ENCODE measurements around the gene PCMTD2.

Gene PCMTD2

GRCh38 chr20:64216036-64216435 lies 39.5 kb upstream of the PCMTD2 start:
- H3K9me3 ChIP-seq (ENCODE audit: control insufficient read depth in 1 of 2, low read length in 2 of 2) = no peaks in the 10 kb centered on the region
- no peak overlapping the region for H3K27ac ChIP-seq (ENCODE audit: low read depth, low read length)
- H3K4me1 ChIP-seq (ENCODE audit: control insufficient read depth in 1 of 2, insufficient read depth in 2 of 2, low read length in 2 of 2) = peaks cover 2% of the 10 kb centered on the region in 2 donors
- H3K27me3 ChIP-seq (ENCODE audit: control insufficient read depth in 1 of 2, insufficient read depth in 2 of 2, low read length in 2 of 2) = no peaks in the 10 kb centered on the region
- H3K36me3 ChIP-seq (ENCODE audit: control insufficient read depth in 1 of 2, insufficient read depth in 2 of 2, low read length in 2 of 2) = no peaks in the 10 kb centered on the region
- no peak overlapping the region for H3K4me3 ChIP-seq (ENCODE audit: low read depth in 1 of 2, low read length in 2 of 2)
- H3K9ac ChIP-seq (ENCODE audit: low read depth in 1 of 2, low read length in 2 of 2) = no peak overlapping the region

GRCh38 chr20:64216910-64217309 lies 38.6 kb upstream of the PCMTD2 start:
- no peak overlapping the region for H3K4me3 ChIP-seq (ENCODE audit: low read depth in 1 of 2, low read length in 2 of 2)
- H3K27ac ChIP-seq (ENCODE audit: low read depth, low read length) = no peak overlapping the region
- peaks cover 2 to 4% of the 10 kb centered on the region in 2 donors for H3K4me1 ChIP-seq (ENCODE audit: control insufficient read depth in 1 of 2, insufficient read depth in 2 of 2, low read length in 2 of 2)
- no peaks in the 10 kb centered on the region for H3K36me3 ChIP-seq (ENCODE audit: control insufficient read depth in 1 of 2, insufficient read depth in 2 of 2, low read length in 2 of 2)
- H3K9me3 ChIP-seq (ENCODE audit: control insufficient read depth in 1 of 2, low read length in 2 of 2) = no peaks in the 10 kb centered on the region
- no peaks in the 10 kb centered on the region for H3K27me3 ChIP-seq (ENCODE audit: control insufficient read depth in 1 of 2, insufficient read depth in 2 of 2, low read length in 2 of 2)
- H3K9ac ChIP-seq (ENCODE audit: low read depth in 1 of 2, low read length in 2 of 2) = no peak overlapping the region

DNA sequence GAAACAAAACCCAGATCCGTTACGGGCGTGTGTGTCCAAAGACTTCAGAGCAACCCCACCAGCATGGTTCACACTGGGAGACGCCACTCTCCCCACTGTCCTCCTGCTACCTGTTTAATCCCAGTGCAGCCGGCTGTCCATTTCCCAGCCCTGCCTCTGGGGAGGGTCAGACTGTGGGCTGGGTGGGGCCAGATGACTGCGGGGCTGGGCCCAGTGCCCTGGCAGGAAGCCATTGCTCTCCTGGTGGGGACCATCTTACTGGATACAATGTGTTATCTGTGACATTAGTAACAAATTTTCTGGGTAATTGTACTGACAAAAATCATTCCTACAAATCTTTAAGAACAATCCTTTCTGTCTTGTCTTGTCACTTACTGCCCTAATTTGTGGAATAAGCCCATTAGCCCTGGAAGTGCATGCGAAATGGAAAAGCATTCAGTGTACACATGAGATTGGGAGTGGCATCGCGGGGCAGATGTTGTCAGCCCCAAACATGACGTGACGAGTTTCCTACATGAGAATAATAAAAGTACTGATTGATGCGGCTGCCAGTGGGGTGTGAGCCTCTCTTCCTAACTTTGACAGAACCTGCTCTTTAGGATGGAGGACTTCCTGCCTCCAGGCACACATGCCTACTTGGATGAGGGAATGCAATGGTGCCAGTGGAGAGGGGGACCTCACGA lies 37.9 kb upstream of the PCMTD2 start:
- H3K4me3 ChIP-seq (ENCODE audit: low read depth in 1 of 2, low read length in 2 of 2) = no peak overlapping the region
- no peaks in the 10 kb centered on the region for H3K36me3 ChIP-seq (ENCODE audit: control insufficient read depth in 1 of 2, insufficient read depth in 2 of 2, low read length in 2 of 2)
- H3K9me3 ChIP-seq (ENCODE audit: control insufficient read depth in 1 of 2, low read length in 2 of 2) = no peaks in the 10 kb centered on the region
- no peak overlapping the region for H3K27ac ChIP-seq (ENCODE audit: low read depth, low read length)
- no peaks in the 10 kb centered on the region for H3K27me3 ChIP-seq (ENCODE audit: control insufficient read depth in 1 of 2, insufficient read depth in 2 of 2, low read length in 2 of 2)
- peaks cover 2 to 4% of the 10 kb centered on the region in 2 donors for H3K4me1 ChIP-seq (ENCODE audit: control insufficient read depth in 1 of 2, insufficient read depth in 2 of 2, low read length in 2 of 2)
- no peak overlapping the region for H3K9ac ChIP-seq (ENCODE audit: low read depth in 1 of 2, low read length in 2 of 2)

- H3K9ac ChIP-seq (ENCODE audit: low read depth in 1 of 2, low read length in 2 of 2) = no peak overlapping the region
- H3K36me3 ChIP-seq (ENCODE audit: control insufficient read depth in 1 of 2, insufficient read depth in 2 of 2, low read length in 2 of 2) = no peaks in the 10 kb centered on the region
- no peak overlapping the region for H3K4me3 ChIP-seq (ENCODE audit: low read depth in 1 of 2, low read length in 2 of 2)
- H3K27me3 ChIP-seq (ENCODE audit: control insufficient read depth in 1 of 2, insufficient read depth in 2 of 2, low read length in 2 of 2) = no peaks in the 10 kb centered on the region
- peaks cover 2 to 14% of the 10 kb centered on the region in 2 donors for H3K4me1 ChIP-seq (ENCODE audit: control insufficient read depth in 1 of 2, insufficient read depth in 2 of 2, low read length in 2 of 2)
- no peaks in the 10 kb centered on the region for H3K9me3 ChIP-seq (ENCODE audit: control insufficient read depth in 1 of 2, low read length in 2 of 2)
- H3K27ac ChIP-seq (ENCODE audit: low read depth, low read length) = no peak overlapping the region
Observed at GRCh38 chr20:64219202-64219601, 36.3 kb upstream of the PCMTD2 start.

DNA sequence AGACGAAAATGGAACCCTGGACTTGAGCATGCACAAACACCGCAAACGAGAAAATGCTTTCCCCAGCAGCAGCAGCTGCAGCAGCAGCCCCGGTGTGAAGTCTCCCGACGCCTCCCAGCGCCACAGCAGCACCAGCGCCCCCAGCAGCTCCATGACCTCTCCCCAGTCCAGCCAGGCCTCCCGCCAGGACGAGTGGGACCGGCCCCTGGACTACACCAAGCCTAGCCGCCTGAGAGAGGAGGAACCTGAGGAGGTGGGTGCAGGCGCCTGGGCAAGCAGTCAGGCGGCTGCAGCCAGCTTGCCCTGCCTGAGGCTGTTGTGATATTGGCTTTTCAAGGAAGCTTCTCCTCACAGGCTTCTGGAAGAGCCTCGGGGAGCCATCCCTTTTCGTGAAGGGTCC lies 35.8 kb upstream of the PCMTD2 start:
- Histone ChIP-seq H3K36me3 (ENCODE audit: control insufficient read depth in 1 of 2, insufficient read depth in 2 of 2, low read length in 2 of 2) (no peaks in the 10 kb centered on the region), H3K9me3 (ENCODE audit: control insufficient read depth in 1 of 2, low read length in 2 of 2) (no peaks in the 10 kb centered on the region), H3K9ac (ENCODE audit: low read depth in 1 of 2, low read length in 2 of 2) (no peak overlapping the region), H3K27me3 (ENCODE audit: control insufficient read depth in 1 of 2, insufficient read depth in 2 of 2, low read length in 2 of 2) (no peaks in the 10 kb centered on the region), H3K27ac (ENCODE audit: low read depth, low read length) (no peak overlapping the region), H3K4me3 (ENCODE audit: low read depth in 1 of 2, low read length in 2 of 2) (no peak overlapping the region), H3K4me1 (ENCODE audit: control insufficient read depth in 1 of 2, insufficient read depth in 2 of 2, low read length in 2 of 2) (peaks cover 2 to 18% of the 10 kb centered on the region in 2 donors)

GRCh38 chr20:64220420-64220819 lies 35.1 kb upstream of the PCMTD2 start:
- Histone ChIP-seq H3K4me3 (ENCODE audit: low read depth in 1 of 2, low read length in 2 of 2) (no peak overlapping the region), H3K4me1 (ENCODE audit: control insufficient read depth in 1 of 2, insufficient read depth in 2 of 2, low read length in 2 of 2) (peaks cover 2 to 20% of the 10 kb centered on the region in 2 donors), H3K27me3 (ENCODE audit: control insufficient read depth in 1 of 2, insufficient read depth in 2 of 2, low read length in 2 of 2) (no peaks in the 10 kb centered on the region), H3K9me3 (ENCODE audit: control insufficient read depth in 1 of 2, low read length in 2 of 2) (no peaks in the 10 kb centered on the region), H3K9ac (ENCODE audit: low read depth in 1 of 2, low read length in 2 of 2) (no peak overlapping the region), H3K36me3 (ENCODE audit: control insufficient read depth in 1 of 2, insufficient read depth in 2 of 2, low read length in 2 of 2) (no peaks in the 10 kb centered on the region), H3K27ac (ENCODE audit: low read depth, low read length) (no peak overlapping the region)

DNA sequence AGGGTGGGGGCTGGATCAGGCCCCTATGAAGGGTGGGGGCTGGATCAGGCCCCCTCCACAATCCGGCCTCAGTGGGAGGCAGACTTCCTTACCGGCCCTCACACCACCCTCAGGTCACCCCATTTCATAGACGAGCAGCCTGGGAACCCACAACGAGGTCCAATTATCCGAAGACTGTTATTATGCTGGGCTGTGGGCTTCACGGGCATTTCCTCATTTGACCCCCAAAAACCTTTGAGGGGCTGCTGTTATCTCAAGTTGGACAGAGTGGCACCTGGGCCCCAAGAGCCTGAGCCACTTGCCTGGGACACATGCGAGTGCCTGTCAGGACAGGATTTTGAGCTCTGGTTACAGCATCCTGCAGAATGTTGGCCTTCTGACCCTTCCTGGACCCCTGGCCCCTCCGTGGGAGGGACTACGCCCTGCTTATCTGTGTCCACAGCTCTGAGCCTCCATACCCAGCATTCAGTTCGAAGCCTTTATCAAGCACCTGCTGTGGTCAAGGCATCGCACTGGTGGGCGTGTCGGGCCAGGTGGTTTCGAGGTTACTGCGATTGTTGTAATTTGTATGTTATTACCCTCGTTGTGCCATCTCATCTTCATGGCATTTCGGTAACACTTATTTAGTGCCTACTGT lies 34.5 kb upstream of the PCMTD2 start:
- Histone ChIP-seq H3K27me3 (ENCODE audit: control insufficient read depth in 1 of 2, insufficient read depth in 2 of 2, low read length in 2 of 2) (no peaks in the 10 kb centered on the region), H3K9me3 (ENCODE audit: control insufficient read depth in 1 of 2, low read length in 2 of 2) (no peaks in the 10 kb centered on the region), H3K4me3 (ENCODE audit: low read depth in 1 of 2, low read length in 2 of 2) (no peak overlapping the region), H3K27ac (ENCODE audit: low read depth, low read length) (no peak overlapping the region), H3K9ac (ENCODE audit: low read depth in 1 of 2, low read length in 2 of 2) (no peak overlapping the region), H3K4me1 (ENCODE audit: control insufficient read depth in 1 of 2, insufficient read depth in 2 of 2, low read length in 2 of 2) (peaks cover 2 to 20% of the 10 kb centered on the region in 2 donors), H3K36me3 (ENCODE audit: control insufficient read depth in 1 of 2, insufficient read depth in 2 of 2, low read length in 2 of 2) (no peaks in the 10 kb centered on the region)

- H3K4me1 ChIP-seq (ENCODE audit: control insufficient read depth in 1 of 2, insufficient read depth in 2 of 2, low read length in 2 of 2) = peaks cover 2 to 20% of the 10 kb centered on the region in 2 donors
- H3K9ac ChIP-seq (ENCODE audit: low read depth in 1 of 2, low read length in 2 of 2) = no peak overlapping the region
- H3K27me3 ChIP-seq (ENCODE audit: control insufficient read depth in 1 of 2, insufficient read depth in 2 of 2, low read length in 2 of 2) = no peaks in the 10 kb centered on the region
- no peaks in the 10 kb centered on the region for H3K36me3 ChIP-seq (ENCODE audit: control insufficient read depth in 1 of 2, insufficient read depth in 2 of 2, low read length in 2 of 2)
- H3K4me3 ChIP-seq (ENCODE audit: low read depth in 1 of 2, low read length in 2 of 2) = no peak overlapping the region
- no peak overlapping the region for H3K27ac ChIP-seq (ENCODE audit: low read depth, low read length)
- no peaks in the 10 kb centered on the region for H3K9me3 ChIP-seq (ENCODE audit: control insufficient read depth in 1 of 2, low read length in 2 of 2)
Observed at GRCh38 chr20:64222291-64222735, 33.2 kb upstream of the PCMTD2 start.

- H3K9me3 ChIP-seq (ENCODE audit: control insufficient read depth in 1 of 2, low read length in 2 of 2) = no peaks in the 10 kb centered on the region
- H3K27ac ChIP-seq (ENCODE audit: low read depth, low read length) = no peak overlapping the region
- peaks cover 2 to 20% of the 10 kb centered on the region in 2 donors for H3K4me1 ChIP-seq (ENCODE audit: control insufficient read depth in 1 of 2, insufficient read depth in 2 of 2, low read length in 2 of 2)
- no peak overlapping the region for H3K9ac ChIP-seq (ENCODE audit: low read depth in 1 of 2, low read length in 2 of 2)
- H3K27me3 ChIP-seq (ENCODE audit: control insufficient read depth in 1 of 2, insufficient read depth in 2 of 2, low read length in 2 of 2) = no peaks in the 10 kb centered on the region
- no peak overlapping the region for H3K4me3 ChIP-seq (ENCODE audit: low read depth in 1 of 2, low read length in 2 of 2)
- no peaks in the 10 kb centered on the region for H3K36me3 ChIP-seq (ENCODE audit: control insufficient read depth in 1 of 2, insufficient read depth in 2 of 2, low read length in 2 of 2)
Observed at GRCh38 chr20:64222851-64223525, 32.6 kb upstream of the PCMTD2 start.

DNA sequence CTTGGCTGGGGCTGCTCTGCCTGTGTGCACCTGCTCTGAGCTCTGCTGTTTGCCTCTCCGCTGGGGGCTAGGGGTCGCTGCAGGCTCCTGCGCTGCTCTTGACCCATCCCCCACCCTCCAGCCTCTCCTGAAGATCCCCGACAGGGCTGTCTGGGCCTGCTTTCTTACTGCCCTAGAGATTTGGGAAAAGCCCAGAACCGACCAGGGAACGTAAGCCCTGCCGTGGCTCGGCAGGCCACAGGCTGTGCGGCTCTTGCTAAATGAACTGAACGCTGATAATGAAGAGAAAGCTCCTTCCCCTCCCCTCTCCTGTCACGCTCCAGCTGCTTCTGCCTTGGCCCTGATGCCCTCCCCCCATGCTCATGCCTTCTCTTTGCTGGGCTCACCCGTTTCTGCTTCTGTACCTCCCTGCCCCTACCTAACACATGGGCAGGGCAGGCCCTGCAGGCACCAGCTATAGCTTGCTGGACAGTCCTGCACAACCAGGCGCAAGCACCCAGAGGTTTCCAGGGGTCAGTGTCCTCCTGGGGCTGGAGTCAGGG lies 32.0 kb upstream of the PCMTD2 start:
- no peaks in the 10 kb centered on the region for H3K36me3 ChIP-seq (ENCODE audit: control insufficient read depth in 1 of 2, insufficient read depth in 2 of 2, low read length in 2 of 2)
- peaks cover 2 to 20% of the 10 kb centered on the region in 2 donors for H3K4me1 ChIP-seq (ENCODE audit: control insufficient read depth in 1 of 2, insufficient read depth in 2 of 2, low read length in 2 of 2)
- H3K9ac ChIP-seq (ENCODE audit: low read depth in 1 of 2, low read length in 2 of 2) = no peak overlapping the region
- H3K9me3 ChIP-seq (ENCODE audit: control insufficient read depth in 1 of 2, low read length in 2 of 2) = no peaks in the 10 kb centered on the region
- no peak overlapping the region for H3K27ac ChIP-seq (ENCODE audit: low read depth, low read length)
- H3K27me3 ChIP-seq (ENCODE audit: control insufficient read depth in 1 of 2, insufficient read depth in 2 of 2, low read length in 2 of 2) = no peaks in the 10 kb centered on the region
- H3K4me3 ChIP-seq (ENCODE audit: low read depth in 1 of 2, low read length in 2 of 2) = no peak overlapping the region

Data from duodenal mucosa (tissue), 2 donors.